HCT116 (cell line): ENCODE data around the gene PTPRZ1. TPM values are rescaled to one million over a fixed set of nuclear protein-coding genes. Genes with fewer than 3 reads are reported as not detected.

Experiments used
- ATAC-seq: fragments of 200-7000 bp; cut with Tn5 transposase; 2 replicates; pipeline ENCODE4 v1.9.1; 2020; ENCODE audit warnings: mild to moderate bottlenecking, moderate library complexity
- BruUV-seq: library from RNA; stranded (reverse); fragments of 400-500 nt; replicated peaks from 2 replicates; lab custom pipeline; 2021; lab: Mats Ljungman, UMichigan
- CTCF ChIA-PET: fragments of 300-600 bp; sonication (Branson Sonifier 250); formaldehyde crosslinking; loops from one replicate; lab custom pipeline; 2021; ENCODE audit warnings: antibody characterized with exemption; lab: Charles Lee
- POLR2A ChIA-PET: fragments of 300-600, 350-600 bp; sonication (Branson Sonifier 250); formaldehyde crosslinking; loops from one replicate; lab custom pipeline; 2021; ENCODE audit warnings: antibody characterized with exemption; lab: Charles Lee
- RAD21 ChIA-PET, 2 experiments: fragments of 300-600 bp; sonication (Branson Sonifier 250); formaldehyde crosslinking; loops; one replicate each; lab custom pipeline; 2023; ENCODE audit warnings: low total read pairs in 2 of 2; ENCODE audit not compliant: uncharacterized antibody in 2 of 2, unreplicated experiment in 2 of 2, low non-redundant PET in 1 of 2; lab: Charles Lee
- DNase-seq: peaks from one replicate; pipeline ENCODE4 v3.0.0-alpha.2; 2010; ENCODE audit warnings: low read depth, low spot score
- H2AFZ ChIP-seq: fragments of 200-600 bp; shearing (Covaris generic), sonication (generic); 2 replicates; pipeline ENCODE4 v1.6.1; 2017; ENCODE audit warnings: low read depth, mixed run types, mixed read lengths, antibody characterized with exemption, low read length; ENCODE audit not compliant: poor library complexity, severe bottlenecking
- H3K27ac ChIP-seq: 2 replicates; pipeline ENCODE4 v1.5.1; 2012; ENCODE audit warnings: low read depth, low read length
- H3K27me3 ChIP-seq: fragments of 200-600 bp; sonication (generic); 2 replicates; pipeline ENCODE4 v1.6.1; 2016; ENCODE audit warnings: mixed run types, low read length, mixed read lengths; ENCODE audit not compliant: insufficient read depth
- H3K36me3 ChIP-seq, 2 experiments: fragments of 200-500 bp in 1 of 2; fragments of 200-600 bp in 1 of 2; sonication (Bioruptor generic) in 1 of 2; sonication (generic) in 1 of 2; 2 replicates each; pipeline versions ENCODE4 v1.5.1 to v1.6.1; 2014 to 2016; ENCODE audit warnings: low read length in 2 of 2, inconsistent platforms in 1 of 2, mixed read lengths in 1 of 2, mixed run types in 1 of 2; ENCODE audit not compliant: insufficient read depth in 2 of 2, control insufficient read depth in 1 of 2
- H3K4me1 ChIP-seq, 2 experiments: fragments of 200-600 bp in 1 of 2; sonication (generic) in 1 of 2; 2 replicates each; pipeline versions ENCODE4 v1.5.1 to v1.6.1; 2012 to 2017; ENCODE audit warnings: low read length in 2 of 2, inconsistent platforms in 1 of 2, mild to moderate bottlenecking in 1 of 2, mixed read lengths in 1 of 2, mixed run types in 1 of 2, moderate library complexity in 1 of 2; ENCODE audit not compliant: insufficient read depth in 2 of 2, control insufficient read depth in 1 of 2
- H3K4me2 ChIP-seq: fragments of 200-600 bp; sonication (generic); 2 replicates; pipeline ENCODE4 v1.6.1; 2017; ENCODE audit warnings: mixed run types, low read length, mixed read lengths
- H3K4me3 ChIP-seq, 2 experiments: fragments of 200-600 bp in 1 of 2; sonication (generic) in 1 of 2; replicated peaks in 1 of 2; 2 replicates each; pipeline ENCODE4 v1.5.1; 2011 to 2016; ENCODE audit warnings: low read length in 2 of 2, control low read depth in 1 of 2, low read depth in 1 of 2, mild to moderate bottlenecking in 1 of 2, mixed read lengths in 1 of 2, mixed run types in 1 of 2
- H3K79me2 ChIP-seq: fragments of 200-600 bp; sonication (generic); 2 replicates; pipeline ENCODE4 v1.6.1; 2017; ENCODE audit warnings: mild to moderate bottlenecking, mixed run types, low read length, moderate library complexity, mixed read lengths; ENCODE audit not compliant: insufficient read depth
- H3K9ac ChIP-seq: fragments of 200-600 bp; sonication (generic); 2 replicates; pipeline ENCODE4 v1.6.1; 2016; ENCODE audit warnings: low read length, mixed read lengths
- H3K9me2 ChIP-seq: fragments of 200-600 bp; sonication (generic), shearing (Covaris generic); 2 replicates; pipeline ENCODE4 v1.6.1; 2017; ENCODE audit warnings: mixed run types, mild to moderate bottlenecking, moderate library complexity; ENCODE audit not compliant: insufficient read depth
- H3K9me3 ChIP-seq, 2 experiments: fragments of 200-500 bp in 1 of 2; fragments of 200-600 bp in 1 of 2; sonication (Bioruptor generic) in 1 of 2; sonication (generic) in 1 of 2; 2 replicates each; pipeline ENCODE4 v1.6.1; 2014 to 2017; ENCODE audit warnings: low read length in 2 of 2, mixed read lengths in 2 of 2, inconsistent platforms in 1 of 2, low read depth in 1 of 2, mild to moderate bottlenecking in 1 of 2, mixed run types in 1 of 2, moderate library complexity in 1 of 2; ENCODE audit not compliant: control insufficient read depth in 1 of 2, insufficient read depth in 1 of 2
- H4K20me1 ChIP-seq: fragments of 200-600 bp; sonication (generic), shearing (Covaris generic); 2 replicates; pipeline ENCODE4 v1.6.1; 2017; ENCODE audit warnings: mixed run types, mild to moderate bottlenecking, moderate library complexity; ENCODE audit not compliant: insufficient read depth
- CBX3 ChIP-seq: IDR thresholded peaks from 2 replicates; pipeline ENCODE4 v1.6.1; 2012; ENCODE audit warnings: low read depth
- CEBPB ChIP-seq: IDR thresholded peaks from 2 replicates; pipeline ENCODE4 v1.6.1; 2012; ENCODE audit warnings: low read depth
- CTCF ChIP-seq, 3 experiments: fragments of 200-600 bp in 1 of 3; sonication (generic) in 1 of 3; IDR thresholded peaks in 2 of 3; conservative IDR thresholded peaks in 1 of 3; 2 replicates each; pipeline ENCODE4 v1.5.1; 2012 to 2017; ENCODE audit warnings: low read depth in 2 of 3, low read length in 2 of 3, antibody characterized with exemption in 1 of 3, borderline replicate concordance in 1 of 3, control low read depth in 1 of 3, mild to moderate bottlenecking in 1 of 3, mixed read lengths in 1 of 3, mixed run types in 1 of 3, moderate library complexity in 1 of 3; ENCODE audit not compliant: insufficient read depth in 1 of 3
- EGR1 ChIP-seq: IDR thresholded peaks from 2 replicates; pipeline ENCODE4 v1.6.1; 2012; ENCODE audit warnings: low read depth
- ELF1 ChIP-seq: IDR thresholded peaks from 2 replicates; pipeline ENCODE4 v1.6.1; 2012; ENCODE audit warnings: low read depth, borderline replicate concordance
- EZH2phosphoT487 ChIP-seq: fragments of 200-600 bp; IDR thresholded peaks from 2 replicates; pipeline ENCODE4 v1.6.1; 2018; ENCODE audit warnings: antibody characterized with exemption, borderline replicate concordance
- FOSL1 ChIP-seq: IDR thresholded peaks from 2 replicates; pipeline ENCODE4 v1.6.1; 2012; ENCODE audit warnings: low read depth
- JUND ChIP-seq: IDR thresholded peaks from 2 replicates; pipeline ENCODE4 v1.6.1; 2012
- RAD21 ChIP-seq: IDR thresholded peaks from 2 replicates; pipeline ENCODE4 v1.6.1; 2012; ENCODE audit warnings: low read depth, mild to moderate bottlenecking
- TCF7L2 ChIP-seq: IDR thresholded peaks from 2 replicates; pipeline ENCODE4 v1.7.0; 2011; ENCODE audit warnings: borderline replicate concordance, inconsistent platforms; ENCODE audit not compliant: insufficient read depth, insufficient read length; ENCODE audit errors: extremely low read depth
- ZBTB33 ChIP-seq: IDR thresholded peaks from 2 replicates; pipeline ENCODE4 v1.6.1; 2011; ENCODE audit warnings: mild to moderate bottlenecking, low read length, moderate library complexity; ENCODE audit not compliant: insufficient replicate concordance; ENCODE audit errors: extremely low read depth
- ZFX ChIP-seq: fragments of 450-650 bp; IDR thresholded peaks from 2 replicates; pipeline ENCODE4 v1.6.1; 2017
- intact Hi-C: fragments of 100-400 bp; cut with micrococcal nuclease; formaldehyde crosslinking; loops from 2 replicates; pipeline ENCODE4 v1.10.0; 2022
- total RNA-seq: library from RNA; stranded (reverse); gene quantifications from one replicate; pipeline ENCODE4 v1.2.1, GENCODE V29; 2021; ENCODE audit not compliant: unreplicated experiment

The PTPRZ1 gene
- total RNA-seq, 1 experiment from 2014 or later = 0.25 TPM

GRCh38 chr7:122095642-122096041 lies 222.7 kb downstream of the PTPRZ1 start:
- ChIA-PET RAD21 (no interaction called here), POLR2A (no interaction called here), CTCF (interaction anchor here (0.6 kb wide), 1 partner anchor 436 kb away, joined by 3 read pairs; no protein-coding TSS in a partner anchor)
- Histone ChIP-seq H3K9me2 (no peaks in the 10 kb centered on the region), H3K4me1 (no peaks in the 10 kb centered on the region), H3K27me3 (no peaks in the 10 kb centered on the region), H3K36me3 (no peaks in the 10 kb centered on the region), H4K20me1 (no peaks in the 10 kb centered on the region; the same call in 1 of the 2 replicates), H3K4me2 (no peak overlapping the region), H3K9me3 (no peaks in the 10 kb centered on the region), H3K79me2 (no peaks in the 10 kb centered on the region), H3K9ac (no peak overlapping the region), H3K27ac (no peak overlapping the region), H2AFZ (no peak overlapping the region), H3K4me3 (no peak overlapping the region)
- BruUV-seq = no TSS peak
- TF ChIP-seq EZH2phosphoT487 (no peak), CBX3 (no peak), ZBTB33 (no peak), FOSL1 (no peak), JUND (no peak), ZFX (no peak), EGR1 (no peak), CTCF (IDR thresholded peaks at IDR 0.05 in 2 of 3, conservative IDR thresholded peaks at IDR 0.05 in 1 of 3; ENCODE audit: borderline replicate concordance in 1 of 3, insufficient read depth in 1 of 3, low read depth in 2 of 3, low read length in 2 of 3) (no peak), TCF7L2 (no peak), RAD21 (no peak), CEBPB (no peak), ELF1 (no peak)
- no peak for DNase-seq
- intact Hi-C loops = no loop called here
- ATAC-seq = no peak
